CD14-positive monocyte (primary cell): ENCODE measurements around the gene SARNP. TPM values are rescaled to one million over a fixed set of nuclear protein-coding genes. Genes with fewer than 3 reads are reported as not detected.

Source experiments
- DNase-seq, 3 donors: peaks; one replicate each; pipeline ENCODE4 v3.0.0-alpha.2; 2011 to 2022
- H2AFZ ChIP-seq: 2 replicates; pipeline ENCODE4 v1.6.0; 2012; ENCODE audit warnings: mild to moderate bottlenecking, low read depth, low read length, inconsistent platforms; ENCODE audit not compliant: insufficient read depth, poor library complexity, severe bottlenecking
- H3K27ac ChIP-seq, 2 donors: 1 replicate in 1 of 2; 2 replicates in 1 of 2; pipeline ENCODE4 v1.5.1; 2012 to 2013; ENCODE audit warnings: low read length in 2 of 2, control low read depth in 1 of 2, inconsistent platforms in 1 of 2, low read depth in 1 of 2, mild to moderate bottlenecking in 1 of 2
- H3K27me3 ChIP-seq, 2 donors: one replicate each; pipeline versions ENCODE4 v1.6.0 to v1.6.1; 2011 to 2013; ENCODE audit warnings: low read length in 2 of 2; ENCODE audit not compliant: control insufficient read depth in 2 of 2, insufficient read depth in 2 of 2
- H3K36me3 ChIP-seq, 2 donors: replicated peaks in 1 of 2; 1 replicate in 1 of 2; 2 replicates in 1 of 2; pipeline versions ENCODE4 v1.5.1 to v1.6.1; 2012 to 2013; ENCODE audit warnings: low read length in 2 of 2, control low read depth in 1 of 2, inconsistent platforms in 1 of 2, mild to moderate bottlenecking in 1 of 2; ENCODE audit not compliant: insufficient read depth in 2 of 2, control insufficient read depth in 1 of 2
- H3K4me1 ChIP-seq, 2 donors: 1 replicate in 1 of 2; 2 replicates in 1 of 2; pipeline versions ENCODE4 v1.5.1 to v1.6.1; 2012 to 2013; ENCODE audit warnings: low read length in 2 of 2, control low read depth in 1 of 2, inconsistent platforms in 1 of 2, mild to moderate bottlenecking in 1 of 2, moderate library complexity in 1 of 2; ENCODE audit not compliant: insufficient read depth in 2 of 2, control insufficient read depth in 1 of 2
- H3K4me2 ChIP-seq: replicated peaks from 2 replicates; pipeline ENCODE3; 2012; ENCODE audit warnings: low read length, moderate library complexity, mild to moderate bottlenecking; ENCODE audit not compliant: poor library complexity, severe bottlenecking; ENCODE audit errors: extremely low read depth
- H3K4me3 ChIP-seq, 3 experiments: fragments of 200-600 bp in 1 of 3; sonication (generic) in 1 of 3; replicated peaks in 1 of 3; 1 replicate in 2 of 3; 2 replicates in 1 of 3; pipeline ENCODE4 v1.5.1; 2011 to 2013; ENCODE audit warnings: low read length in 3 of 3, mild to moderate bottlenecking in 3 of 3, control low read depth in 2 of 3, low read depth in 2 of 3, inconsistent platforms in 1 of 3, moderate library complexity in 1 of 3
- H3K79me2 ChIP-seq: 2 replicates; pipeline ENCODE4 v1.6.0; 2012; ENCODE audit warnings: mild to moderate bottlenecking, control low read depth, inconsistent platforms, low read length, moderate library complexity; ENCODE audit not compliant: insufficient read depth
- H3K9ac ChIP-seq: 2 replicates; pipeline ENCODE4 v1.6.0; 2017; ENCODE audit warnings: low read length, mild to moderate bottlenecking; ENCODE audit not compliant: insufficient read depth, poor library complexity, severe bottlenecking
- H3K9me3 ChIP-seq, 2 donors: replicated peaks in 1 of 2; 1 replicate in 1 of 2; 2 replicates in 1 of 2; pipeline versions ENCODE4 v1.5.1 to v1.6.1; 2012 to 2013; ENCODE audit warnings: low read length in 2 of 2, control low read depth in 1 of 2; ENCODE audit not compliant: control insufficient read depth in 1 of 2, insufficient read depth in 1 of 2
- H4K20me1 ChIP-seq: 2 replicates; pipeline ENCODE4 v1.6.0; 2012; ENCODE audit warnings: mild to moderate bottlenecking, low read length, control low read depth, moderate library complexity; ENCODE audit not compliant: insufficient read depth
- H3K27ac Mint-ChIP-seq, 7 donors: one replicate each; pipeline ENCODE4 v1.8.0; 2020; ENCODE audit warnings: mild to moderate bottlenecking in 7 of 7, mixed read lengths in 7 of 7, moderate library complexity in 6 of 7, inconsistent platforms in 2 of 7
- H3K27me3 Mint-ChIP-seq, 3 donors: one replicate each; pipeline ENCODE4 v1.8.0; 2021 to 2022; ENCODE audit warnings: low read depth in 3 of 3, mild to moderate bottlenecking in 3 of 3, mixed read lengths in 3 of 3, moderate library complexity in 3 of 3, inconsistent platforms in 1 of 3
- H3K36me3 Mint-ChIP-seq, 2 donors: one replicate each; pipeline ENCODE4 v1.8.0; 2020; ENCODE audit warnings: mixed read lengths in 2 of 2, inconsistent platforms in 1 of 2, mild to moderate bottlenecking in 1 of 2
- H3K4me1 Mint-ChIP-seq: one replicate; pipeline ENCODE4 v1.8.0; 2020; ENCODE audit warnings: mild to moderate bottlenecking, mixed read lengths
- H3K4me3 Mint-ChIP-seq, 2 donors: one replicate each; pipeline ENCODE4 v1.8.0; 2020; ENCODE audit warnings: mild to moderate bottlenecking in 2 of 2, mixed read lengths in 2 of 2, moderate library complexity in 1 of 2
- H3K9me3 Mint-ChIP-seq, 7 donors: one replicate each; pipeline ENCODE4 v1.8.0; 2020 to 2022; ENCODE audit warnings: mixed read lengths in 7 of 7, mild to moderate bottlenecking in 6 of 7, moderate library complexity in 6 of 7, inconsistent platforms in 2 of 7
- CTCF ChIP-seq: fragments of 200-600 bp; IDR thresholded peaks from one replicate; pipeline ENCODE4 v1.8.0; 2022; ENCODE audit warnings: antibody characterized with exemption, mild to moderate bottlenecking
- WGBS: methylation state at CpG from one replicate; pipeline ENCODE4 v1.1.5; 2013; ENCODE audit warnings: missing lambda C conversion rate; ENCODE audit not compliant: insufficient coverage; 5-methylcytosine and 5-hydroxymethylcytosine counted together
- intact Hi-C, 2 donors: fragments of 100-400 bp; cut with micrococcal nuclease; formaldehyde crosslinking; loops; one replicate each; pipeline versions ENCODE4 v1.15.0 to v1.15.1; 2023
- polyA plus RNA-seq, 3 donors: library from polyadenylated mRNA; depleted of rRNA in 1 of 3; unstranded in 2 of 3; stranded (reverse) in 1 of 3; fragments of 300-500 nt in 2 of 3; fragments of >200 nt in 1 of 3; fragmentation: Illumina TruSeq in 2 of 3; gene quantifications; 1 replicate in 2 of 3; 2 replicates in 1 of 3; pipeline ENCODE4 v1.2.3, GENCODE V29; 2012 to 2021

Gene SARNP
- polyA plus RNA-seq, 3 donors, result 28.9 to 139 (median 98.6) TPM

- peak overlapping the region in 3 of 7 donors; percentile 15 to 54 (median 25) for H3K27ac Mint-ChIP-seq
- H3K4me3 Mint-ChIP-seq, result no peak overlapping the region
- Histone ChIP-seq H3K4me2 (no peak overlapping the region), H3K36me3 (peaks cover 25 to 58% of the 10 kb centered on the region in 2 donors), H3K79me2 (peaks cover 34% of the 10 kb centered on the region), H3K27me3 (no peaks in the 10 kb centered on the region), H3K9ac (no peak overlapping the region), H3K9me3 (no peaks in the 10 kb centered on the region), H3K27ac (peak overlapping the region in 1 of 2 donors; percentile 33), H3K4me1 (peaks cover 26 to 56% of the 10 kb centered on the region in 2 donors), H4K20me1 (peaks cover 56% of the 10 kb centered on the region), H2AFZ (no peak overlapping the region), H3K4me3 (no peak overlapping the region)
- H3K4me1 Mint-ChIP-seq, result peaks cover 56% of the 10 kb centered on the region
- WGBS, result no CpG with 5 or more reads among the region's 7 CpGs
- H3K27me3 Mint-ChIP-seq, result peaks cover 0 to 2% (median 0%) of the 10 kb centered on the region in 3 donors
- TF ChIP-seq CTCF, result no peak
- intact Hi-C loops, result loop anchor here in 1 of 2 donors (5.0 kb wide), 1 partner anchor 37 kb away; a partner anchor contains a TSS
- no peaks in the 10 kb centered on the region for H3K9me3 Mint-ChIP-seq
- no peak for DNase-seq
- peaks cover 35 to 52% of the 10 kb centered on the region in 2 donors for H3K36me3 Mint-ChIP-seq
Observed at GRCh38 chr12:55719371-55719770, 98.2 kb downstream of the SARNP start.

GRCh38 chr12:55718624-55719275 is 98.8 kb downstream of the SARNP start:
- no peaks in the 10 kb centered on the region for H3K9me3 Mint-ChIP-seq
- intact Hi-C loops, result loop anchor here in 1 of 2 donors (5.0 kb wide), 1 partner anchor 36 kb away; a partner anchor contains a TSS
- Histone ChIP-seq H3K27ac (no peak overlapping the region), H3K9ac (no peak overlapping the region), H3K4me3 (no peak overlapping the region), H3K4me2 (no peak overlapping the region), H3K27me3 (no peaks in the 10 kb centered on the region), H4K20me1 (peaks cover 50% of the 10 kb centered on the region), H3K36me3 (peaks cover 25 to 52% of the 10 kb centered on the region in 2 donors), H3K9me3 (no peaks in the 10 kb centered on the region), H3K79me2 (peaks cover 29% of the 10 kb centered on the region), H3K4me1 (peaks cover 26 to 50% of the 10 kb centered on the region in 2 donors), H2AFZ (no peak overlapping the region)
- no peak for TF ChIP-seq CTCF
- no peak for DNase-seq
- peaks cover 30 to 47% of the 10 kb centered on the region in 2 donors for H3K36me3 Mint-ChIP-seq
- WGBS, result 100% methylated on average over 1 of the region's 4 CpGs
- H3K4me3 Mint-ChIP-seq, result no peak overlapping the region
- peaks cover 53% of the 10 kb centered on the region for H3K4me1 Mint-ChIP-seq
- H3K27ac Mint-ChIP-seq, result peak overlapping the region in 3 of 7 donors; percentile 57 to 92 (median 64)
- peaks cover 0 to 2% (median 0%) of the 10 kb centered on the region in 3 donors for H3K27me3 Mint-ChIP-seq
